ENCODE data around the gene POLE3.
"Not testable (repeated sequence)": the region's sequence is repeated elsewhere in the genome, so short reads cannot be mapped to it uniquely, and the experiment has no call there.

POLE3 gene

GRCh38 chr9:113427629-113428028 lies 17.2 kb upstream of the POLE3 start:
- H3K27me3 ChIP-seq (ENCODE audit: control insufficient read depth, insufficient read depth, low read length), result peaks cover 31% of the 10 kb centered on the region
- no peaks in the 10 kb centered on the region for H3K36me3 ChIP-seq (ENCODE audit: insufficient read depth, low read length)
- no peaks in the 10 kb centered on the region for H3K9me3 ChIP-seq (replicated peaks; ENCODE audit: low read length)
- no peak overlapping the region for H3K4me3 ChIP-seq (ENCODE audit: low read length)
- no peak overlapping the region for H3K9ac ChIP-seq (ENCODE audit: low read depth, low read length)
- H3K4me1 ChIP-seq (ENCODE audit: control insufficient read depth, insufficient read depth, low read length), result no peaks in the 10 kb centered on the region
- no peak overlapping the region for H3K4me2 ChIP-seq (ENCODE audit: low read length)

GRCh38 chr9:113426701-113427100 lies 16.2 kb upstream of the POLE3 start:
- Histone ChIP-seq H3K9ac (ENCODE audit: low read depth, low read length) (no peak overlapping the region), H3K4me2 (ENCODE audit: low read length) (no peak overlapping the region)

GRCh38 chr9:113425072-113425471 lies 14.6 kb upstream of the POLE3 start:
- Histone ChIP-seq H3K4me1 (ENCODE audit: control insufficient read depth, insufficient read depth, low read length) (no peaks in the 10 kb centered on the region), H3K9me3 (replicated peaks; ENCODE audit: low read length) (no peaks in the 10 kb centered on the region), H3K36me3 (ENCODE audit: insufficient read depth, low read length) (no peaks in the 10 kb centered on the region), H3K4me3 (ENCODE audit: low read length) (no peak overlapping the region), H3K27me3 (ENCODE audit: control insufficient read depth, insufficient read depth, low read length) (peaks cover 29% of the 10 kb centered on the region), H3K9ac (ENCODE audit: low read depth, low read length) (no peak overlapping the region), H3K4me2 (ENCODE audit: low read length) (no peak overlapping the region)

More at GRCh38 chr9:113426701-113427100, 16.2 kb upstream of the POLE3 start:
- Histone ChIP-seq H3K4me3 (ENCODE audit: low read length) (no peak overlapping the region), H3K36me3 (ENCODE audit: insufficient read depth, low read length) (no peaks in the 10 kb centered on the region), H3K4me1 (ENCODE audit: control insufficient read depth, insufficient read depth, low read length) (no peaks in the 10 kb centered on the region), H3K27me3 (ENCODE audit: control insufficient read depth, insufficient read depth, low read length) (peaks cover 29% of the 10 kb centered on the region), H3K9me3 (replicated peaks; ENCODE audit: low read length) (no peaks in the 10 kb centered on the region)

GRCh38 chr9:113421726-113422125 lies 11.3 kb upstream of the POLE3 start:
- no peaks in the 10 kb centered on the region for H3K9me3 ChIP-seq (replicated peaks; ENCODE audit: low read length)
- no peak overlapping the region for H3K4me2 ChIP-seq (ENCODE audit: low read length)
- peaks cover 25% of the 10 kb centered on the region for H3K27me3 ChIP-seq (ENCODE audit: control insufficient read depth, insufficient read depth, low read length)
- H3K9ac ChIP-seq (ENCODE audit: low read depth, low read length), result no peak overlapping the region
- H3K4me3 ChIP-seq (ENCODE audit: low read length), result no peak overlapping the region
- no peaks in the 10 kb centered on the region for H3K36me3 ChIP-seq (ENCODE audit: insufficient read depth, low read length)
- H3K4me1 ChIP-seq (ENCODE audit: control insufficient read depth, insufficient read depth, low read length), result no peaks in the 10 kb centered on the region

GRCh38 chr9:113417370-113417769 lies 6.9 kb upstream of the POLE3 start:
- Histone ChIP-seq H3K9ac (ENCODE audit: low read depth, low read length) (no peak overlapping the region), H3K9me3 (replicated peaks; ENCODE audit: low read length) (no peaks in the 10 kb centered on the region), H3K4me3 (ENCODE audit: low read length) (no peak overlapping the region), H3K4me1 (ENCODE audit: control insufficient read depth, insufficient read depth, low read length) (no peaks in the 10 kb centered on the region), H3K27me3 (ENCODE audit: control insufficient read depth, insufficient read depth, low read length) (peaks cover 4% of the 10 kb centered on the region), H3K4me2 (ENCODE audit: low read length) (no peak overlapping the region), H3K36me3 (ENCODE audit: insufficient read depth, low read length) (no peaks in the 10 kb centered on the region)

- Histone ChIP-seq H3K9ac (ENCODE audit: low read depth, low read length) (no peak overlapping the region), H3K4me3 (ENCODE audit: low read length) (no peak overlapping the region), H3K36me3 (ENCODE audit: insufficient read depth, low read length) (no peaks in the 10 kb centered on the region), H3K4me1 (ENCODE audit: control insufficient read depth, insufficient read depth, low read length) (no peaks in the 10 kb centered on the region), H3K9me3 (replicated peaks; ENCODE audit: low read length) (no peaks in the 10 kb centered on the region), H3K27me3 (ENCODE audit: control insufficient read depth, insufficient read depth, low read length) (peaks cover 4% of the 10 kb centered on the region), H3K4me2 (ENCODE audit: low read length) (no peak overlapping the region)
Observed at GRCh38 chr9:113416149-113416721, 5.8 kb upstream of the POLE3 start.

GRCh38 chr9:113409883-113410206 lies 630 bp downstream of the POLE3 start:
- H3K27me3 ChIP-seq (ENCODE audit: control insufficient read depth, insufficient read depth, low read length), result no peaks in the 10 kb centered on the region
- peak overlapping the region; percentile 91 for H3K4me2 ChIP-seq (ENCODE audit: low read length)
- peaks cover 19% of the 10 kb centered on the region for H3K36me3 ChIP-seq (ENCODE audit: insufficient read depth, low read length)
- peak overlapping the region; percentile 98 for H3K9ac ChIP-seq (ENCODE audit: low read depth, low read length)
- H3K4me3 ChIP-seq (ENCODE audit: low read length), result peak overlapping the region; percentile 89
- H3K4me1 ChIP-seq (ENCODE audit: control insufficient read depth, insufficient read depth, low read length), result peaks cover 5% of the 10 kb centered on the region
- H3K9me3 ChIP-seq (replicated peaks; ENCODE audit: low read length), result no peaks in the 10 kb centered on the region

GRCh38 chr9:113409481-113409880 lies 994 bp downstream of the POLE3 start:
- Histone ChIP-seq H3K4me3 (ENCODE audit: low read length) (peak overlapping the region; percentile 89), H3K9me3 (replicated peaks; ENCODE audit: low read length) (no peaks in the 10 kb centered on the region)

GRCh38 chr9:113406873-113407511 lies 3.5 kb downstream of the POLE3 start:
- H3K9me3 ChIP-seq (replicated peaks; ENCODE audit: low read length); H3K4me2 ChIP-seq (ENCODE audit: low read length); H3K4me1 ChIP-seq (ENCODE audit: control insufficient read depth, insufficient read depth, low read length); H3K4me3 ChIP-seq (ENCODE audit: low read length); H3K9ac ChIP-seq (ENCODE audit: low read depth, low read length); H3K27me3 ChIP-seq (ENCODE audit: control insufficient read depth, insufficient read depth, low read length): not testable (repeated sequence)
- H3K36me3 ChIP-seq (ENCODE audit: insufficient read depth, low read length), result peaks cover 19% of the 10 kb centered on the region

More at GRCh38 chr9:113409481-113409880, 994 bp downstream of the POLE3 start:
- H3K27me3 ChIP-seq (ENCODE audit: control insufficient read depth, insufficient read depth, low read length), result no peaks in the 10 kb centered on the region
- peak overlapping the region; percentile 98 for H3K9ac ChIP-seq (ENCODE audit: low read depth, low read length)
- H3K4me1 ChIP-seq (ENCODE audit: control insufficient read depth, insufficient read depth, low read length), result peaks cover 5% of the 10 kb centered on the region
- peak overlapping the region; percentile 91 for H3K4me2 ChIP-seq (ENCODE audit: low read length)
- peaks cover 19% of the 10 kb centered on the region for H3K36me3 ChIP-seq (ENCODE audit: insufficient read depth, low read length)

GRCh38 chr9:113406353-113406752 lies 4.1 kb downstream of the POLE3 start:
- peaks cover 19% of the 10 kb centered on the region for H3K36me3 ChIP-seq (ENCODE audit: insufficient read depth, low read length)
- H3K4me3 ChIP-seq (ENCODE audit: low read length); H3K9ac ChIP-seq (ENCODE audit: low read depth, low read length); H3K9me3 ChIP-seq (replicated peaks; ENCODE audit: low read length); H3K4me2 ChIP-seq (ENCODE audit: low read length); H3K27me3 ChIP-seq (ENCODE audit: control insufficient read depth, insufficient read depth, low read length): not testable (repeated sequence)
- H3K4me1 ChIP-seq (ENCODE audit: control insufficient read depth, insufficient read depth, low read length), result peaks cover 11% of the 10 kb centered on the region

- Histone ChIP-seq H3K4me1 (ENCODE audit: control insufficient read depth, insufficient read depth, low read length) (peaks cover 16% of the 10 kb centered on the region), H3K27me3 (ENCODE audit: control insufficient read depth, insufficient read depth, low read length) (no peaks in the 10 kb centered on the region), H3K9ac (ENCODE audit: low read depth, low read length) (no peak overlapping the region), H3K36me3 (ENCODE audit: insufficient read depth, low read length) (peaks cover 14% of the 10 kb centered on the region), H3K9me3 (replicated peaks; ENCODE audit: low read length) (no peaks in the 10 kb centered on the region), H3K4me2 (ENCODE audit: low read length) (no peak overlapping the region), H3K4me3 (ENCODE audit: low read length) (no peak overlapping the region)
Observed at GRCh38 chr9:113403646-113404045, 6.8 kb downstream of the POLE3 start.
